CD4-positive, alpha-beta memory T cell (primary cell): ENCODE data around the gene MEX3B. TPM values are rescaled to one million over a fixed set of nuclear protein-coding genes. Genes with fewer than 3 reads are reported as not detected.

Experiments used
- CTCF ChIA-PET: fragments of 350-600 bp; sonication (Branson Sonifier 250); formaldehyde crosslinking; loops from one replicate; lab custom pipeline; 2021; ENCODE audit warnings: inconsistent platforms; ENCODE audit not compliant: partially characterized antibody; lab: Charles Lee
- POLR2A ChIA-PET: fragments of 350-600 bp; sonication (Branson Sonifier 250); formaldehyde crosslinking; loops from one replicate; lab custom pipeline; 2021; ENCODE audit not compliant: partially characterized antibody; lab: Charles Lee
- DNase-seq, 5 donors: peaks; one replicate each; pipeline versions ENCODE4 v3.0.0 to v3.0.0-alpha.2; 2020 to 2022; ENCODE audit warnings: mixed read lengths in 1 of 5
- H3K27ac ChIP-seq: one replicate; pipeline ENCODE4 v1.7.0; 2013; ENCODE audit warnings: low read depth, low read length
- H3K27me3 ChIP-seq: 2 replicates; pipeline ENCODE4 v1.7.0; 2013; ENCODE audit warnings: mild to moderate bottlenecking, low read length, moderate library complexity; ENCODE audit not compliant: insufficient read depth
- H3K36me3 ChIP-seq: 2 replicates; pipeline ENCODE4 v1.7.0; 2013; ENCODE audit warnings: mild to moderate bottlenecking, low read length, moderate library complexity; ENCODE audit not compliant: insufficient read depth
- H3K4me1 ChIP-seq: 2 replicates; pipeline ENCODE4 v1.7.0; 2013; ENCODE audit warnings: mild to moderate bottlenecking, low read length, moderate library complexity; ENCODE audit not compliant: insufficient read depth
- H3K4me3 ChIP-seq, 2 donors: one replicate each; pipeline ENCODE4 v1.7.0; 2013; ENCODE audit warnings: low read length in 2 of 2, mild to moderate bottlenecking in 1 of 2
- H3K9me3 ChIP-seq, 2 donors: one replicate each; pipeline ENCODE4 v1.7.0; 2013; ENCODE audit warnings: low read length in 2 of 2, control low read depth in 1 of 2; ENCODE audit not compliant: control insufficient read depth in 1 of 2
- H3K27ac Mint-ChIP-seq, 7 donors: one replicate each; pipeline ENCODE4 v1.8.0; 2020 to 2021; ENCODE audit warnings: mixed read lengths in 7 of 7, mild to moderate bottlenecking in 6 of 7, inconsistent platforms in 3 of 7, moderate library complexity in 3 of 7
- H3K27me3 Mint-ChIP-seq, 2 donors: one replicate each; pipeline ENCODE4 v1.8.0; 2020 to 2021; ENCODE audit warnings: mixed read lengths in 2 of 2
- H3K36me3 Mint-ChIP-seq, 2 donors: one replicate each; pipeline ENCODE4 v1.8.0; 2020 to 2021; ENCODE audit warnings: mixed read lengths in 2 of 2, inconsistent platforms in 1 of 2, mild to moderate bottlenecking in 1 of 2
- H3K4me1 Mint-ChIP-seq, 4 donors: one replicate each; pipeline ENCODE4 v1.8.0; 2020 to 2021; ENCODE audit warnings: mixed read lengths in 4 of 4, mild to moderate bottlenecking in 1 of 4
- H3K4me3 Mint-ChIP-seq, 8 donors: one replicate each; pipeline ENCODE4 v1.8.0; 2020 to 2021; ENCODE audit warnings: mixed read lengths in 8 of 8, mild to moderate bottlenecking in 7 of 8, moderate library complexity in 6 of 8, inconsistent platforms in 3 of 8
- H3K9me3 Mint-ChIP-seq, 8 donors: one replicate each; pipeline ENCODE4 v1.8.0; 2020 to 2021; ENCODE audit warnings: mixed read lengths in 8 of 8, mild to moderate bottlenecking in 5 of 8, inconsistent platforms in 3 of 8, moderate library complexity in 1 of 8
- intact Hi-C: fragments of 100-400 bp; cut with micrococcal nuclease; formaldehyde crosslinking; loops from one replicate; pipeline ENCODE4 v1.15.1; 2023
- polyA plus RNA-seq, 2 donors: library from polyadenylated mRNA; unstranded; fragments of 300-500 nt; fragmentation: Illumina TruSeq; gene quantifications; one replicate each; pipeline ENCODE4 v1.2.3, GENCODE V29; 2021
- total RNA-seq, 2 experiments: library from RNA; stranded (reverse); gene quantifications; one replicate each; pipeline ENCODE4 v1.2.3, GENCODE V29; 2021

The MEX3B gene
- total RNA-seq (1 to 10 TPM; 1.6 TPM), polyA plus RNA-seq (not detected)

DNA sequence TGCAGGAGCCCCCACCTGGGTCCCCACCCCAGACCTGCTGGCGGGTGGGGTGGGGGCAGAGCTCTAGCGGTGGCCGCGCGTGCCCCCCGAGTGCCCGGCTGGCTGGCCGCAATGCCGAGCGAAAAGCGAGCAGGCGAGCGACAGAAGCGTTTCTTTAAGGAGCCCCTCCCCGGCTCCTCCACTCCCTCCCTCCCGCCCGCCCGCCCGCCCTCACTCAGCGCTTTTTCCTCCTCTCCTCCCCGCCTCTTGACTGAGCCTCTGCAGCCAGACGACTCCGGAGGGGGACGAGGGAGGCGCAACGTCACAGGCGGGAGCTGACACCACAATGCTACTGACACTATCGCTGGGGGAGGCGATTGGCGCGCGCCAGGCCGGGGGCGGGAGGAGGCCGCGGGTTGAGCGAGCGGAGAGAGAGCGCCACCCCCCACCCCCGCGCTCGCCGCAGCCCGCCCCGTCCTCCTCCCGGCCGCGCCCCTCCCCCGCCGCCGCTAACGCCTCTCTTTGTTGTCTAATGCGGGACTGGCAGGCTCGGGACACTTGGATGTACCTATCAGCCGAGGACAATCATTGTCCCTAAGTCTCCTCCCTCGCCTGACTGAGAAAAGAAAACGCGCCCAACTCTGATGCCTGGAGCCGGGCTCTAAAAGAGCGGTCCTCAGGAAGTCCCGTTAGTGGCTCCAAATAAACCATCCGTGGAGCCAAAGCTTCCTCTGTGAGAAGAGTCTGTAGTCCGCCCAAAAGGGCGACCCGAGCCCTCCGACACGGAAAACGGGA, at the start of gene MEX3B:
Gene MEX3B, minus strand, starts transcription at position 127 of the 774 bp plus-strand sequence. CDS start 313 bp downstream, outside the sequence.
- ChIA-PET CTCF (no interaction called here), POLR2A (interaction anchor here (1.0 to 1.1 kb wide), 2 partner anchors 216 to 1021 kb away, joined by 3 read pairs; partner anchors contain the start of genes BTBD1, EFL1 and SAXO2)
- Mint-ChIP-seq H3K9me3 (no peaks in the 10 kb centered on the region), H3K36me3 (peaks cover 0 to 5% of the 10 kb centered on the region in 2 donors), H3K4me1 (peaks cover 4 to 24% (median 14%) of the 10 kb centered on the region in 4 donors), H3K4me3 (peak within 1 kb of the TSS; percentile 86 to 94 (median 91)), H3K27me3 (peaks cover 4 to 5% of the 10 kb centered on the region in 2 donors), H3K27ac (peak within 1 kb of the TSS; percentile 59 to 98 (median 88))
- Histone ChIP-seq H3K27ac (peak within 1 kb of the TSS; percentile 69), H3K4me1 (peaks cover 19% of the 10 kb centered on the region), H3K4me3 (peak within 1 kb of the TSS; percentile 69 to 75), H3K9me3 (no peaks in the 10 kb centered on the region), H3K27me3 (no peaks in the 10 kb centered on the region), H3K36me3 (no peaks in the 10 kb centered on the region)
- DNase-seq: peak; percentile 73 to 94 (median 82)
- intact Hi-C loops: loop anchor here (2.0 to 5.0 kb wide), 3 partner anchors 217 to 1021 kb away; partner anchors contain the start of genes BTBD1, EFL1 and SAXO2

DNA sequence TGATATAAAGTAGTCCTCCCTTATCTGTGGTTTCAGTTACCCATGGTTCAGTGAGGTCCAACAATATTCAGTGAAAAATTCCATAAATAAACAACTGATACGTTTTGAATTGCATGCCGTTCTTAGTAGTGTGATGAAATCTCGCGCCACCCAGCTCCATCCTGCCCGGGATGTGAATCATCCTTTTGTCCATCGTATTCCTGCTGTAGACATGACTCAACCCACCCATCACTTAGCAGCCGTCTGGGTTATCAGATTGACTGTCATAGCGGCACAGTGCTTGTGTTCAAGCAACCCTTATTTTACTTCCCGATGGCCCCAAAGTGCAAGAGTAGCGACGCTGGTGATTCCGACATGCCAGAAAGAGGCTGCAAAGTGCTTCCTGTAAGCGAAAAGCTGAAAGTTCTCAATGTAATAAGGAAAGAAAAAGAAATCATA, 48.0 kb upstream of the MEX3B start:
- no peaks in the 10 kb centered on the region for H3K4me1 Mint-ChIP-seq
- DNase-seq: no peak
- ChIA-PET POLR2A (no interaction called here), CTCF (no interaction called here)
- peaks cover 0 to 6% (median 2%) of the 10 kb centered on the region in 8 donors for H3K9me3 Mint-ChIP-seq
- Histone ChIP-seq H3K27ac (no peak overlapping the region), H3K27me3 (no peaks in the 10 kb centered on the region), H3K4me3 (no peak overlapping the region), H3K4me1 (no peaks in the 10 kb centered on the region), H3K36me3 (no peaks in the 10 kb centered on the region), H3K9me3 (no peaks in the 10 kb centered on the region)
- intact Hi-C loops: no loop called here
- H3K4me3 Mint-ChIP-seq: no peak overlapping the region
- H3K36me3 Mint-ChIP-seq: no peaks in the 10 kb centered on the region
- no peak overlapping the region for H3K27ac Mint-ChIP-seq
- peaks cover 2 to 5% of the 10 kb centered on the region in 2 donors for H3K27me3 Mint-ChIP-seq

DNA sequence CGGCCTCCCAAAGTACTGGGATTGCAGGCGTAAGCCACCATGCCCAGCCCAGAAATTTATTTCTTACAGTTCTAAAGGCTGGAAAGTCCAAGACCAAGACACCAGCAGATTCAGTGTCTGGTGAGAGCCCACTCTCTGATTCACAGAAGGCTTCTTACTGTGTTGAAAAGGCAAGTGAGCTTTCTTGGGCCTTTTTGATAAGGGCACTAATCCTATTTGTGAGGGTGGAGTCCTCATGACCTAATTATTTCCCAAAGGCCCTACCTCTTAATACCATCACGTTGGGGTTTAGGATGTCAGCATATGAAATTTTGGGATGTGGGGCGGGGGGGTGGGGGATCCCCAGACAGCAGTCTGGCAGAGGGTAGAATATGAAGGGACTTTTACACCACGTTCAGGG, 47.5 kb upstream of the MEX3B start:
- POLR2A ChIA-PET: no interaction called here
- no peak overlapping the region for H3K4me3 Mint-ChIP-seq
- H3K27me3 Mint-ChIP-seq: peaks cover 0 to 5% of the 10 kb centered on the region in 2 donors
- H3K9me3 Mint-ChIP-seq: peaks cover 0 to 6% (median 2%) of the 10 kb centered on the region in 8 donors
- CTCF ChIA-PET: no interaction called here
- Histone ChIP-seq H3K27ac (no peak overlapping the region), H3K4me1 (no peaks in the 10 kb centered on the region), H3K9me3 (no peaks in the 10 kb centered on the region), H3K4me3 (no peak overlapping the region), H3K27me3 (no peaks in the 10 kb centered on the region), H3K36me3 (no peaks in the 10 kb centered on the region)
- intact Hi-C loops: no loop called here
- H3K36me3 Mint-ChIP-seq: no peaks in the 10 kb centered on the region
- no peak for DNase-seq
- no peaks in the 10 kb centered on the region for H3K4me1 Mint-ChIP-seq
- no peak overlapping the region for H3K27ac Mint-ChIP-seq

DNA sequence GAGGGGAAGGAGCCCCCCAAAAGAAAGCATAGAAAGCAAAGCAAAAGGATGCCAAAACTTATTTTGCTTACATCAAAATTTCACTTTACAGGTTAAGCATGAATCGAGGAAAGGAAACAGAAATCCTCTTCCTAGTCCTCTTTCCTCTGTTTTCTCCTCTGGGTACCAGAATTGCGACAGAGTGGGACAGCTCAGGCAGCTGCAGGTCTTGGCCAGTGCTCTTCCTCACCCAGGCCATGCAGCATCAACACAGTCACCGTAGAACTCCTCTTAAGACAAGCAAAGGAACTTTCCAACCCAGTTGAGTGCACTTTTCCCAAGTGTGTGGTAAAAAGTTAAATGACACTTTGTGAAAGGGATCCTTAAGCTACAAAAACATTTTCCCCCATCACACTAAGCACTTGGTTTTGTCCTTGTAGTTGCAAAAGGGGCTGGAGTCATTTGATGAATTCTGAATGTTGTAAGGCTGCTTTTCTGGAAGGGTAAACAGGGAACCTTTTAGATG, 45.9 kb upstream of the MEX3B start:
- H3K4me3 ChIP-seq: no peak overlapping the region
- Mint-ChIP-seq H3K4me3 (no peak overlapping the region), H3K4me1 (no peaks in the 10 kb centered on the region), H3K36me3 (no peaks in the 10 kb centered on the region), H3K9me3 (peaks cover 0 to 6% (median 2%) of the 10 kb centered on the region in 8 donors), H3K27me3 (peaks cover 2 to 5% of the 10 kb centered on the region in 2 donors), H3K27ac (no peak overlapping the region)
- no peaks in the 10 kb centered on the region for H3K9me3 ChIP-seq
- no peaks in the 10 kb centered on the region for H3K27me3 ChIP-seq
- intact Hi-C loops: no loop called here
- CTCF ChIA-PET: no interaction called here
- POLR2A ChIA-PET: no interaction called here
- H3K4me1 ChIP-seq: no peaks in the 10 kb centered on the region
- DNase-seq: no peak
- no peaks in the 10 kb centered on the region for H3K36me3 ChIP-seq
- H3K27ac ChIP-seq: no peak overlapping the region

DNA sequence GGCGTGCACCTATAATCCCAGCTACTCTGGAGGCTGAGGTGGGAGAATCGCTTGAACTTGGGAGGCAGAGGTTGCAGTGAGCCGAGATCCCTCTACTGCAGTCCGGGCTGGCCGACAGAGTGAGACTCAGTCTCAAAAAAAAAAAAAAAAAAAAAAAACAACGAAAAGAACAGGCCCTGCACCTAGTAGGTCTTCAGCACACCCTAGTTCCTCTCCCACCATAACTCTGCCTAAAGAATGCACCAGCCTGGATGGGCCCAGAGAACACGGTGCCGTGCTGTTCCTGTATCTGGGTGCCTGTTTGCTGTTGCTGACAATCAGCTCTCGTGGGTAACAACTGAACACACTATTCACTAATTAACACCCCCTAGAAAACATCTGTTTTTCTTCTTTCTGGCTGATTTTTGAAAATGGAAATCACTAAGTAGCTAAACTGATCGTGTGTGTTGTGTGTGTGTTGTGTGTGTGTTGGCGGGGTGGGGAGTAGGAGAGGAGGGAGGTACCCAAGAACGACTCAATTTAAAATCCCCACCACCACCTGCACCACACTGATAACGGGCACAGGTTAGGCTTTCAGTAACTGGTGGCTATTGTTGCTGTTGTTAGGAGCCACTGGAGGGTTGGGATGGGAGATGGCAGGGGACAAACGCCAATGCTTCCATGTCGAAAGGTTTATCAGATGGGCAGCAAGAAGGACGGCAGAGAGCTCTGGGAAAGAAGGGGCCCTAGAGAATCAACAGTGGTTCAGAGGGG, 40.6 kb upstream of the MEX3B start:
- Histone ChIP-seq H3K9me3 (no peaks in the 10 kb centered on the region), H3K27ac (no peak overlapping the region), H3K4me3 (no peak overlapping the region), H3K27me3 (no peaks in the 10 kb centered on the region), H3K4me1 (no peaks in the 10 kb centered on the region), H3K36me3 (no peaks in the 10 kb centered on the region)
- ChIA-PET CTCF (no interaction called here), POLR2A (no interaction called here)
- Mint-ChIP-seq H3K27me3 (peaks cover 2 to 7% of the 10 kb centered on the region in 2 donors), H3K4me3 (no peak overlapping the region), H3K36me3 (no peaks in the 10 kb centered on the region), H3K27ac (no peak overlapping the region), H3K4me1 (no peaks in the 10 kb centered on the region), H3K9me3 (peaks cover 0 to 2% (median 0%) of the 10 kb centered on the region in 8 donors)
- intact Hi-C loops: no loop called here
- no peak for DNase-seq

DNA sequence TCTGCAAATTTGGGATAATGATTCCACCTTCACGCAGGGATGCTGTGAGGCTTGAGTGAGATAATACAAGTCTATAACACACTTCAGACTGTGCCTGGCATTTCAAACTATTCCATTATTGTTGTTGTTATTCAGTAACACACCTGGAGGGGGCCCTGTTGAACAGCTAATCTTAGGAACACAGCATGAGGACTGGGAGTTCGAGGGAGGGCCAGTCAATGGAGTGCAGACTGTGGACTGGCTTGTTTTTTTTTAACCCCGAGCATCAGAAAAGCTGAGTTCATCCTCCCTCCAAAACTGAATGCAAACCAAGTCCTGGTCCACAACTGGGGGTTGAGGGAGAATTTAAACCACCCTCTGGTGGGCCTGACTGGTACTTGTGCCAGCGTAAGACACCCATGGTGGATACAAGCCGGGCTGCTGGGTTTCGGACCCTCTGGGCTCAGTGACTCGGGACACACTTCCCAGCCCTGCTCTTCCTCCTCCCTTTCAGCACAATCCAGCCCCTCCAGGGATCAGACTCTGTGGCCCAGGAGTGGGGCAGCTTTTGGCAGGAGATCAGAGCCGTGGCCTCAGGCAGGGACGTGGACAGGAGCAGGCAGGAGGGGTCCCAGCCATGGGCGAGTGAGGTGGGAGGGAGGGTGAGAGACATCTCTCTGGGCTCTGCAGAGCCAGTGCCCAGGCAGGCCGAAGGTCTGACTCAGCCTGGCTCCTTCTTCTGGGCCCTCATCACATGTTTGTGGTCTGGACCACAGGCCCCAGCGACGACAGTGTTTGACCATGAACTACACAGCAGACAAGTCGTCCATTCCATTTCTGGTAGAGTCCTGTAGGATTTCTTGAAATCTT, 36.3 kb upstream of the MEX3B start:
- Mint-ChIP-seq H3K4me1 (no peaks in the 10 kb centered on the region), H3K9me3 (peaks cover 0 to 4% (median 0%) of the 10 kb centered on the region in 8 donors), H3K27me3 (peaks cover 8 to 23% of the 10 kb centered on the region in 2 donors), H3K36me3 (no peaks in the 10 kb centered on the region), H3K4me3 (no peak overlapping the region), H3K27ac (no peak overlapping the region)
- H3K4me3 ChIP-seq: no peak overlapping the region
- H3K4me1 ChIP-seq: no peaks in the 10 kb centered on the region
- no peaks in the 10 kb centered on the region for H3K36me3 ChIP-seq
- CTCF ChIA-PET: no interaction called here
- POLR2A ChIA-PET: no interaction called here
- no peak overlapping the region for H3K27ac ChIP-seq
- DNase-seq: no peak
- H3K9me3 ChIP-seq: no peaks in the 10 kb centered on the region
- H3K27me3 ChIP-seq: no peaks in the 10 kb centered on the region
- intact Hi-C loops: no loop called here
